Endodermal cell (in vitro differentiated cells): ENCODE measurements around the gene FLAD1. TPM values are rescaled to one million over a fixed set of nuclear protein-coding genes. Genes with fewer than 3 reads are reported as not detected.

Source experiments
- DNase-seq: peaks from one replicate; pipeline ENCODE4 v3.0.0-alpha.2; 2017
- H3K27ac ChIP-seq: 2 replicates; pipeline ENCODE4 v1.5.1; 2013; ENCODE audit warnings: mild to moderate bottlenecking, low read depth, low read length, moderate library complexity
- H3K27me3 ChIP-seq: 2 replicates; pipeline ENCODE4 v1.6.1; 2013; ENCODE audit warnings: mild to moderate bottlenecking, low read length, moderate library complexity; ENCODE audit not compliant: insufficient read depth, control insufficient read depth, poor library complexity, severe bottlenecking
- H3K36me3 ChIP-seq: 2 replicates; pipeline ENCODE4 v1.7.0; 2013; ENCODE audit warnings: mild to moderate bottlenecking, low read length, moderate library complexity; ENCODE audit not compliant: control insufficient read depth, insufficient read depth
- H3K4me1 ChIP-seq: one replicate; pipeline ENCODE4 v1.7.0; 2013; ENCODE audit warnings: low read length; ENCODE audit not compliant: control insufficient read depth, insufficient read depth
- H3K4me3 ChIP-seq: 2 replicates; pipeline ENCODE4 v1.5.1; 2013; ENCODE audit warnings: mild to moderate bottlenecking, low read length, moderate library complexity
- H3K9ac ChIP-seq: 2 replicates; pipeline ENCODE4 v1.6.1; 2013; ENCODE audit warnings: mild to moderate bottlenecking, low read length, moderate library complexity; ENCODE audit not compliant: poor library complexity, severe bottlenecking; ENCODE audit errors: extremely low read depth
- H3K9me3 ChIP-seq: 2 replicates; pipeline ENCODE4 v1.6.1; 2013; ENCODE audit warnings: mild to moderate bottlenecking, low read length, moderate library complexity; ENCODE audit not compliant: control insufficient read depth
- H3K27ac Mint-ChIP-seq: 2 replicates; pipeline ENCODE4 v1.8.0; 2020; ENCODE audit warnings: mixed read lengths
- H3K27me3 Mint-ChIP-seq: 2 replicates; pipeline ENCODE4 v1.8.0; 2021; ENCODE audit warnings: mild to moderate bottlenecking, mixed read lengths; ENCODE audit not compliant: insufficient read depth
- H3K36me3 Mint-ChIP-seq: 2 replicates; pipeline ENCODE4 v1.8.0; 2020; ENCODE audit warnings: low read depth, mixed read lengths
- H3K4me1 Mint-ChIP-seq: 2 replicates; pipeline ENCODE4 v1.8.0; 2020; ENCODE audit warnings: mixed read lengths
- H3K4me3 Mint-ChIP-seq: 2 replicates; pipeline ENCODE4 v1.8.0; 2020; ENCODE audit warnings: mild to moderate bottlenecking, moderate library complexity, mixed read lengths
- H3K9me3 Mint-ChIP-seq: 2 replicates; pipeline ENCODE4 v1.8.0; 2020; ENCODE audit warnings: mild to moderate bottlenecking, mixed read lengths
- CTCF ChIP-seq: fragments of 200-600 bp; sonication (generic); conservative IDR thresholded peaks from 2 replicates; pipeline ENCODE4 v1.5.0; 2021; ENCODE audit warnings: antibody characterized with exemption, mild to moderate bottlenecking
- whole genome bisulfite sequencing, 2 experiments: methylation state at CpG; one replicate each; pipeline versions ENCODE4 v1.1.5 to v1.1.7; 2013; ENCODE audit warnings: missing lambda C conversion rate in 2 of 2, mixed read lengths in 1 of 2; ENCODE audit not compliant: insufficient coverage in 1 of 2, insufficient read length in 1 of 2; 5-methylcytosine and 5-hydroxymethylcytosine counted together
- total RNA-seq, 2 donors: library from RNA; stranded (reverse); fragmentation: NEBNext Ultra II Directional in 1 of 2; extraction: Animal tissue kit (Norgen Biotek cat#: 25700) in 1 of 2; gene quantifications; 2 replicates in 1 of 2; 3 replicates in 1 of 2; pipeline ENCODE4 v1.2.1, GENCODE V29; 2021

FLAD1 gene
- total RNA-seq, 2 donors from 2014 or later: 61.9 to 65.0 TPM

GRCh38 chr1:155009221-155009711 is 26.1 kb downstream of the FLAD1 start:
- Mint-ChIP-seq H3K4me1 (peaks cover 19% of the 10 kb centered on the region), H3K4me3 (no peak overlapping the region), H3K9me3 (no peaks in the 10 kb centered on the region), H3K27me3 (no peaks in the 10 kb centered on the region), H3K36me3 (peaks cover 7% of the 10 kb centered on the region), H3K27ac (no peak overlapping the region)
- peaks cover 7% of the 10 kb centered on the region for H3K4me1 ChIP-seq
- H3K9me3 ChIP-seq: no peaks in the 10 kb centered on the region
- H3K27me3 ChIP-seq: no peaks in the 10 kb centered on the region
- no peak overlapping the region for H3K4me3 ChIP-seq
- H3K9ac ChIP-seq: no peak overlapping the region
- DNase-seq: no peak
- TF ChIP-seq CTCF: no peak
- whole genome bisulfite sequencing, 2 experiments: 91 to 100% methylated on average over 4 to 12 of the region's 12 CpGs
- no peaks in the 10 kb centered on the region for H3K36me3 ChIP-seq
- no peak overlapping the region for H3K27ac ChIP-seq

GRCh38 chr1:155009742-155010141 is 26.6 kb downstream of the FLAD1 start:
- Mint-ChIP-seq H3K27ac (no peak overlapping the region), H3K9me3 (no peaks in the 10 kb centered on the region), H3K36me3 (peaks cover 8% of the 10 kb centered on the region), H3K27me3 (no peaks in the 10 kb centered on the region), H3K4me3 (no peak overlapping the region), H3K4me1 (peaks cover 14% of the 10 kb centered on the region)
- Histone ChIP-seq H3K9me3 (no peaks in the 10 kb centered on the region), H3K4me3 (no peak overlapping the region), H3K27me3 (no peaks in the 10 kb centered on the region), H3K9ac (no peak overlapping the region), H3K4me1 (peaks cover 2% of the 10 kb centered on the region), H3K27ac (no peak overlapping the region), H3K36me3 (peaks cover 4% of the 10 kb centered on the region)
- DNase-seq: no peak
- 90 to 98% methylated on average over 3 to 5 of the region's 5 CpGs for WGBS, 2 experiments
- TF ChIP-seq CTCF: no peak

GRCh38 chr1:155010211-155010918 is 27.2 kb downstream of the FLAD1 start:
- no peak for TF ChIP-seq CTCF
- H3K27me3 Mint-ChIP-seq: no peaks in the 10 kb centered on the region

More at GRCh38 chr1:155010211-155010918, 27.2 kb downstream of the FLAD1 start:
- Histone ChIP-seq H3K36me3 (peaks cover 7% of the 10 kb centered on the region), H3K27ac (no peak overlapping the region), H3K9me3 (no peaks in the 10 kb centered on the region), H3K9ac (no peak overlapping the region), H3K4me3 (no peak overlapping the region), H3K27me3 (no peaks in the 10 kb centered on the region), H3K4me1 (no peaks in the 10 kb centered on the region)
- H3K4me1 Mint-ChIP-seq: peaks cover 14% of the 10 kb centered on the region
- no peak overlapping the region for H3K27ac Mint-ChIP-seq
- no peaks in the 10 kb centered on the region for H3K9me3 Mint-ChIP-seq
- 40 to 83% methylated on average over 1 to 11 of the region's 11 CpGs for WGBS, 2 experiments
- DNase-seq: no peak
- peaks cover 8% of the 10 kb centered on the region for H3K36me3 Mint-ChIP-seq
- no peak overlapping the region for H3K4me3 Mint-ChIP-seq
